HEK293T (cell line): ENCODE data around the gene TNNI2.

ENCODE experiments used
- ELF4 ChIP-seq: fragments of 450-650 bp; IDR thresholded peaks from 2 replicates; pipeline ENCODE4 v1.6.1; 2017; ENCODE audit warnings: antibody characterized with exemption
- FOXA1 ChIP-seq: fragments of 450-650 bp; IDR thresholded peaks from 2 replicates; pipeline ENCODE4 v1.6.1; 2016; ENCODE audit warnings: mild to moderate bottlenecking
- FOXM1 ChIP-seq: fragments of 450-650 bp; IDR thresholded peaks from 2 replicates; pipeline ENCODE4 v1.6.1; 2017; ENCODE audit warnings: mild to moderate bottlenecking, borderline replicate concordance
- NFRKB ChIP-seq: fragments of 450-650 bp; IDR thresholded peaks from 2 replicates; pipeline ENCODE4 v1.6.1; 2016; ENCODE audit warnings: mild to moderate bottlenecking, moderate library complexity
- ZNF384 ChIP-seq: fragments of 450-650 bp; IDR thresholded peaks from 2 replicates; pipeline ENCODE4 v1.6.1; 2016

DNA sequence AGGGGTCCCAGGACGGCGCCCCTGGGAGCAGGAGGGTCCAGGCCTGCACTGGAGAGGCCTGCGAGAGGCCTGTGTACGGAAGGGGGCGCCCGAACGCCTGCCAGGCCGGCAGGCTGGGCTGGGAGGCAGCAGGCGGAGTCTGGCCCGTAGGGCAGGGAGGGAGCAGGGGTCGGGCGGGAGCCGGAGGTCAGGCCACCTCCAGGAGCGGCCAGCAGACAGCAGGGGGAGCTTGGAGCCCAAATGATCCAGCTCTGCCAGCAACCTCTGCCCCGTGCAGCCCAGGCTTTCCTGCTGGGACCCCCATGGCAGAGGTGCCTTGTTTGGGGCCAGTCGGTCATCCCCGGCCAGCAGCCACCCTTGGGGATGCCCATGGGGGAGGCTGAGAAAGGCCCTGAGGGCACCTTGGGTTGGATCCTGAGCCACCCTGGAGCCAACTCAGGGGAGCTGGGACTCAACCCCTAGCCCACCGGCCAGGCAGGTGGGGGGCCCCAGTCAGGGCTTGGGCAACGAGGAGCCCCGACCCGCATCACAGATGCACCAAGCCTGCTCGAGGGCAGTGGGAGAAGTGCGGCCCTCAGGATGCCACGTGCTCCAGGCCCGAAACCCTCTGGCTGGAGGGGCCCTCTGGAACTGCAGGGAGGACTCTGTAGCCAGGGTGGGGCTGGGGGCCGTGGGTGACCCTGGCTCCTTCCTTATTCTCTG is 13.6 kb upstream of the TNNI2 start:
- TF ChIP-seq FOXA1: no peak
- no peak for TF ChIP-seq ZNF384
- TF ChIP-seq FOXM1: no peak
- no peak for TF ChIP-seq ELF4
- TF ChIP-seq NFRKB: no peak
